OCI-LY3 (cell line): ENCODE measurements around the gene C1orf21.
A peak's percentile ranks its signal among the peaks of the same experiment; 100 is the strongest.

ENCODE experiments used
- H2AFZ ChIP-seq: fragments of 200-600, 300-600 bp; shearing (Covaris generic); 2 replicates; pipeline ENCODE4 v1.6.0; 2014; ENCODE audit warnings: antibody characterized with exemption, low read depth, low read length
- H3K27ac ChIP-seq: fragments of 200-600, 300-600 bp; sonication (generic); 2 replicates; pipeline ENCODE4 v1.5.1; 2014; ENCODE audit warnings: mild to moderate bottlenecking, low read length, moderate library complexity, mixed read lengths
- H3K27me3 ChIP-seq: fragments of 200-600, 300-600 bp; sonication (generic); 2 replicates; pipeline ENCODE4 v1.6.1; 2014; ENCODE audit warnings: low read depth, low read length, mixed read lengths
- H3K36me3 ChIP-seq: fragments of 200-600, 300-600 bp; sonication (generic); replicated peaks from 2 replicates; pipeline ENCODE3; 2014; ENCODE audit warnings: low read depth, low read length, mixed read lengths
- H3K4me1 ChIP-seq: fragments of 300-600, 200-600 bp; sonication (generic); 2 replicates; pipeline ENCODE4 v1.6.1; 2014; ENCODE audit warnings: low read length, mixed read lengths
- H3K4me2 ChIP-seq: fragments of 200-600, 300-600 bp; sonication (generic); 2 replicates; pipeline ENCODE4 v1.6.1; 2014; ENCODE audit warnings: low read length, mixed read lengths
- H3K4me3 ChIP-seq: fragments of 300-600, 200-600 bp; sonication (generic); 2 replicates; pipeline ENCODE4 v1.5.1; 2014; ENCODE audit warnings: antibody characterized with exemption, mild to moderate bottlenecking, low read length, moderate library complexity
- H3K79me2 ChIP-seq: fragments of 300-600, 200-600 bp; shearing (Covaris generic); 2 replicates; pipeline ENCODE4 v1.6.1; 2014; ENCODE audit warnings: mild to moderate bottlenecking, low read length, mixed read lengths
- H3K9ac ChIP-seq: fragments of 300-600, 200-600 bp; shearing (Covaris generic); 2 replicates; pipeline ENCODE4 v1.6.0; 2014; ENCODE audit warnings: mild to moderate bottlenecking, low read length, moderate library complexity
- H3K9me3 ChIP-seq: fragments of 200-600, 300-600 bp; shearing (Covaris generic); 2 replicates; pipeline ENCODE4 v1.6.1; 2014; ENCODE audit warnings: low read length, mixed read lengths; ENCODE audit not compliant: insufficient read depth
- H4K20me1 ChIP-seq: fragments of 200-600, 300-600 bp; sonication (generic); 2 replicates; pipeline ENCODE4 v1.6.1; 2016; ENCODE audit warnings: low read length, mixed read lengths; ENCODE audit not compliant: insufficient read depth
- CTCF ChIP-seq: fragments of 200-600, 300-600 bp; sonication (generic); IDR thresholded peaks from 2 replicates; pipeline ENCODE4 v1.5.1; 2014; ENCODE audit warnings: antibody characterized with exemption, low read length, low read depth
- EZH2phosphoT487 ChIP-seq: fragments of 200-600 bp; shearing (Covaris generic); IDR thresholded peaks from 2 replicates; pipeline ENCODE4 v1.6.1; 2018; ENCODE audit warnings: antibody characterized with exemption, mixed run types, low read depth

C1orf21 gene

GRCh38 chr1:184405094-184405800 lies 18.4 kb downstream of the C1orf21 start:
- no peaks in the 10 kb centered on the region for H3K36me3 ChIP-seq
- peaks cover 25% of the 10 kb centered on the region for H3K79me2 ChIP-seq
- no peaks in the 10 kb centered on the region for H3K9me3 ChIP-seq
- H3K4me2 ChIP-seq = no peak overlapping the region
- H3K27ac ChIP-seq = no peak overlapping the region
- H3K9ac ChIP-seq = no peak overlapping the region
- no peaks in the 10 kb centered on the region for H3K27me3 ChIP-seq
- H2AFZ ChIP-seq = no peak overlapping the region
- H4K20me1 ChIP-seq = no peaks in the 10 kb centered on the region
- TF ChIP-seq CTCF (no peak), EZH2phosphoT487 (no peak)
- no peak overlapping the region for H3K4me3 ChIP-seq
- peaks cover 38% of the 10 kb centered on the region for H3K4me1 ChIP-seq

GRCh38 chr1:184405801-184406142 lies 18.9 kb downstream of the C1orf21 start:
- H3K79me2 ChIP-seq = peaks cover 20% of the 10 kb centered on the region; the same call in 1 of the 2 replicates
- no peak overlapping the region for H3K4me2 ChIP-seq
- H2AFZ ChIP-seq = no peak overlapping the region
- H3K9ac ChIP-seq = no peak overlapping the region
- no peaks in the 10 kb centered on the region for H3K9me3 ChIP-seq
- no peaks in the 10 kb centered on the region for H3K27me3 ChIP-seq
- no peaks in the 10 kb centered on the region for H3K36me3 ChIP-seq
- peaks cover 37% of the 10 kb centered on the region for H3K4me1 ChIP-seq
- no peaks in the 10 kb centered on the region for H4K20me1 ChIP-seq
- no peak overlapping the region for H3K4me3 ChIP-seq
- H3K27ac ChIP-seq = no peak overlapping the region
- TF ChIP-seq EZH2phosphoT487 (no peak), CTCF (no peak)

DNA sequence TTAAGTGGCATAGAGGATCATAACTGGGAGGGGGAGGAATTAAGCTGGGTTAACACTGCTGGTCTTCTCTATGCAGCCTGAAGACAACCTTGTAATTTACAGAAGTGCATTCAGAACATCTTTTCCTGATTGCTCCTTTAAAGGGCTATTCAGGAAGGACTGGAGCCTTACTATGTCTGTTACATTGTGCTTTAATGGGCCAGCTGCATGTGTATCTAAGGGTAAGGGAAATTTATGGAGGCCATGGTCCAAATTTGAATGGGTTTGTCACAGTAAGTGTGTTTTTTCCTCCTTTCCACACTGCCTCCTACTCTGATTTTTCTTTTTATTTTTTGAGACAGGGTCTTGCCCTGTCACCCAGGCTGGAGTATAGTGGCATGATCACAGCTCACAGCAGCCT lies 19.6 kb downstream of the C1orf21 start:
- H3K9me3 ChIP-seq = no peaks in the 10 kb centered on the region
- H3K27ac ChIP-seq = no peak overlapping the region
- peaks cover 37% of the 10 kb centered on the region for H3K4me1 ChIP-seq
- no peaks in the 10 kb centered on the region for H3K27me3 ChIP-seq
- no peak overlapping the region for H3K9ac ChIP-seq
- no peak overlapping the region for H3K4me3 ChIP-seq
- peaks cover 14% of the 10 kb centered on the region; the same call in 1 of the 2 replicates for H3K79me2 ChIP-seq
- no peak overlapping the region for H2AFZ ChIP-seq
- TF ChIP-seq CTCF (no peak), EZH2phosphoT487 (no peak)
- no peak overlapping the region for H3K4me2 ChIP-seq
- no peaks in the 10 kb centered on the region for H4K20me1 ChIP-seq
- H3K36me3 ChIP-seq = no peaks in the 10 kb centered on the region

- Histone ChIP-seq H3K79me2 (peaks cover 14% of the 10 kb centered on the region; the same call in 1 of the 2 replicates), H3K4me2 (peak overlapping the region; percentile 70), H3K27me3 (no peaks in the 10 kb centered on the region), H4K20me1 (no peaks in the 10 kb centered on the region), H3K4me1 (peaks cover 37% of the 10 kb centered on the region), H3K36me3 (no peaks in the 10 kb centered on the region), H3K9ac (peak overlapping the region; percentile 7), H3K4me3 (peak overlapping the region; percentile 41), H3K27ac (peak overlapping the region; percentile 63), H2AFZ (no peak overlapping the region), H3K9me3 (no peaks in the 10 kb centered on the region)
- TF ChIP-seq CTCF = no peak
- TF ChIP-seq EZH2phosphoT487 = no peak
Measured at GRCh38 chr1:184407816-184408510, 21.1 kb downstream of the C1orf21 start.
